HepG2 (cell line): ENCODE results near the gene ALX4. TPM values are rescaled to one million over a fixed set of nuclear protein-coding genes. Genes with fewer than 3 reads are reported as not detected.

Experiments used
- CERS6 ChIP-seq: sonication (generic); formaldehyde crosslinking; IDR thresholded peaks from 2 replicates; pipeline ENCODE4 v1.5.0; 2020; ENCODE audit warnings: missing genetic modification reagents
- CSRNP1 ChIP-seq: sonication (generic); formaldehyde crosslinking; IDR thresholded peaks from 2 replicates; pipeline ENCODE4 v1.8.1; 2023; ENCODE audit warnings: mild to moderate bottlenecking, missing genetic modification reagents
- ETV5 ChIP-seq: IDR thresholded peaks from 2 replicates; pipeline ENCODE4 v1.6.1; 2018; ENCODE audit warnings: missing biosample characterization, missing genetic modification reagents, inconsistent platforms, borderline replicate concordance
- MIXL1 ChIP-seq: IDR thresholded peaks from 2 replicates; pipeline ENCODE4 v1.6.1; 2016
- MLX ChIP-seq: IDR thresholded peaks from 2 replicates; pipeline ENCODE4 v1.6.1; 2016
- POLR2AphosphoS2 ChIP-seq: IDR thresholded peaks from 2 replicates; pipeline ENCODE4 v1.6.1; 2011; ENCODE audit warnings: low read depth, low read length, improper control_type of control experiment
- SIN3A ChIP-seq: IDR thresholded peaks from 2 replicates; pipeline ENCODE4 v1.6.1; 2011; ENCODE audit warnings: low read depth, mild to moderate bottlenecking, control low read depth, low read length, borderline replicate concordance
- SMAD9 ChIP-seq: sonication (generic); formaldehyde crosslinking; IDR thresholded peaks from 2 replicates; pipeline ENCODE4 v1.5.1; 2020; ENCODE audit warnings: mild to moderate bottlenecking, missing genetic modification reagents
- SOX13 ChIP-seq, 3 experiments: fragments of 450-650 bp in 1 of 3; sonication (generic) in 1 of 3; formaldehyde crosslinking in 1 of 3; IDR thresholded peaks in 2 of 3; conservative IDR thresholded peaks in 1 of 3; 2 replicates each; pipeline versions ENCODE4 v1.5.0 to v1.6.1; 2016 to 2020; ENCODE audit warnings: antibody characterized with exemption in 1 of 3, mild to moderate bottlenecking in 1 of 3, missing compliant biosample characterization in 1 of 3, missing genetic modification reagents in 1 of 3, moderate library complexity in 1 of 3
- ZBTB37 ChIP-seq: sonication (generic); formaldehyde crosslinking; IDR thresholded peaks from 2 replicates; pipeline ENCODE4 v1.4.0; 2020; ENCODE audit warnings: mild to moderate bottlenecking, missing genetic modification reagents
- ZC3H13 ChIP-seq: sonication (generic); formaldehyde crosslinking; IDR thresholded peaks from 2 replicates; pipeline ENCODE4 v1.8.1; 2023; ENCODE audit warnings: mild to moderate bottlenecking, missing genetic modification reagents, moderate library complexity
- ZFYVE20 ChIP-seq: sonication (generic); formaldehyde crosslinking; IDR thresholded peaks from 2 replicates; pipeline ENCODE4 v1.8.0; 2023; ENCODE audit warnings: low read depth, mild to moderate bottlenecking, moderate library complexity, missing genetic modification reagents, borderline replicate concordance
- ZNF225 ChIP-seq: sonication (generic); formaldehyde crosslinking; IDR thresholded peaks from 2 replicates; pipeline ENCODE4 v1.4.0; 2020; ENCODE audit warnings: mild to moderate bottlenecking, missing genetic modification reagents
- ZNF276 ChIP-seq: sonication (generic); formaldehyde crosslinking; IDR thresholded peaks from 2 replicates; pipeline ENCODE4 v1.4.0; 2020; ENCODE audit warnings: mild to moderate bottlenecking, low read depth, missing genetic modification reagents
- ZNF512B ChIP-seq: sonication (generic); formaldehyde crosslinking; IDR thresholded peaks from 2 replicates; pipeline ENCODE4 v1.5.1; 2020; ENCODE audit warnings: missing genetic modification reagents, mild to moderate bottlenecking, borderline replicate concordance
- ZNF841 ChIP-seq: sonication (generic); formaldehyde crosslinking; IDR thresholded peaks from 2 replicates; pipeline ENCODE4 v1.8.1; 2023; ENCODE audit warnings: missing genetic modification reagents, borderline replicate concordance
- ZNF891 ChIP-seq: sonication (generic); formaldehyde crosslinking; IDR thresholded peaks from 2 replicates; pipeline ENCODE4 v1.5.0; 2020; ENCODE audit warnings: mild to moderate bottlenecking, missing genetic modification reagents
- ZSCAN22 ChIP-seq: sonication (generic); formaldehyde crosslinking; IDR thresholded peaks from 2 replicates; pipeline ENCODE4 v1.4.0; 2020; ENCODE audit warnings: mild to moderate bottlenecking, missing genetic modification reagents
- polyA plus RNA-seq, 8 experiments: library from polyadenylated mRNA; depleted of rRNA in 3 of 8; stranded (reverse) in 7 of 8; unstranded in 1 of 8; fragments of >200 nt; fragmentation: Illumina TruSeq in 4 of 8; extraction: Trizol in 4 of 8; gene quantifications; 2 replicates each; pipeline versions ENCODE4 v1.2.1 to v1.2.3, GENCODE V29; 2011 to 2016; ENCODE audit warnings: low read depth in 4 of 8, missing spikeins in 1 of 8, mixed read lengths in 1 of 8; ENCODE audit not compliant: insufficient read depth in 1 of 8
- total RNA-seq, 5 experiments: library from RNA; depleted of rRNA; stranded (reverse); fragments of >200 nt; fragmentation: Illumina TruSeq; extraction: Trizol; gene quantifications; 2 replicates each; pipeline ENCODE4 v1.2.3, GENCODE V29; 2016; ENCODE audit warnings: low read depth in 1 of 5

The ALX4 gene
- total and polyA plus RNA-seq, 2 of the 13 experiments (the other 11 are each of a cell fraction or from before 2014, with no cell fraction given) = not detected

- TF ChIP-seq ZNF512B (no peak), ZNF225 (CRISPR knock-in tag) (no peak), SOX13 (IDR thresholded peaks at IDR 0.05) (no peak), SOX13 (CRISPR knock-in tag; conservative IDR thresholded peaks at IDR 0.05 in 1 of 2, IDR thresholded peaks at IDR 0.05 in 1 of 2) (peak in 1 of 2 experiments; percentile 61; a peak in 2 of 4 replicates), ZFYVE20 (CRISPR knock-in tag) (no peak), CERS6 (CRISPR knock-in tag) (no peak), SMAD9 (CRISPR knock-in tag) (no peak), ZNF841 (no peak), MIXL1 (CRISPR knock-in tag) (no peak), ETV5 (no peak), POLR2AphosphoS2 (no peak), MLX (CRISPR knock-in tag) (peak; percentile 85), ZNF276 (no peak), ZC3H13 (CRISPR knock-in tag) (no peak), ZBTB37 (CRISPR knock-in tag) (no peak), CSRNP1 (no peak), SIN3A (no peak), ZSCAN22 (CRISPR knock-in tag) (no peak), ZNF891 (CRISPR knock-in tag) (no peak)
Observed at GRCh38 chr11:44243595-44244343, 66.2 kb downstream of the ALX4 start (continued).
